ENCODE results near the gene SEMA4D.

The SEMA4D gene

GRCh38 chr9:89539374-89539773, 41.5 kb upstream of the SEMA4D start:
- TF ChIP-seq, protein P1, sequence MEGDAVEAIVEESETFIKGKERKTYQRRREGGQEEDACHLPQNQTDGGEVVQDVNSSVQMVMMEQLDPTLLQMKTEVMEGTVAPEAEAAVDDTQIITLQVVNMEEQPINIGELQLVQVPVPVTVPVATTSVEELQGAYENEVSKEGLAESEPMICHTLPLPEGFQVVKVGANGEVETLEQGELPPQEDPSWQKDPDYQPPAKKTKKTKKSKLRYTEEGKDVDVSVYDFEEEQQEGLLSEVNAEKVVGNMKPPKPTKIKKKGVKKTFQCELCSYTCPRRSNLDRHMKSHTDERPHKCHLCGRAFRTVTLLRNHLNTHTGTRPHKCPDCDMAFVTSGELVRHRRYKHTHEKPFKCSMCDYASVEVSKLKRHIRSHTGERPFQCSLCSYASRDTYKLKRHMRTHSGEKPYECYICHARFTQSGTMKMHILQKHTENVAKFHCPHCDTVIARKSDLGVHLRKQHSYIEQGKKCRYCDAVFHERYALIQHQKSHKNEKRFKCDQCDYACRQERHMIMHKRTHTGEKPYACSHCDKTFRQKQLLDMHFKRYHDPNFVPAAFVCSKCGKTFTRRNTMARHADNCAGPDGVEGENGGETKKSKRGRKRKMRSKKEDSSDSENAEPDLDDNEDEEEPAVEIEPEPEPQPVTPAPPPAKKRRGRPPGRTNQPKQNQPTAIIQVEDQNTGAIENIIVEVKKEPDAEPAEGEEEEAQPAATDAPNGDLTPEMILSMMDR (IDR thresholded peaks at IDR 0.05) = no peak

DNA sequence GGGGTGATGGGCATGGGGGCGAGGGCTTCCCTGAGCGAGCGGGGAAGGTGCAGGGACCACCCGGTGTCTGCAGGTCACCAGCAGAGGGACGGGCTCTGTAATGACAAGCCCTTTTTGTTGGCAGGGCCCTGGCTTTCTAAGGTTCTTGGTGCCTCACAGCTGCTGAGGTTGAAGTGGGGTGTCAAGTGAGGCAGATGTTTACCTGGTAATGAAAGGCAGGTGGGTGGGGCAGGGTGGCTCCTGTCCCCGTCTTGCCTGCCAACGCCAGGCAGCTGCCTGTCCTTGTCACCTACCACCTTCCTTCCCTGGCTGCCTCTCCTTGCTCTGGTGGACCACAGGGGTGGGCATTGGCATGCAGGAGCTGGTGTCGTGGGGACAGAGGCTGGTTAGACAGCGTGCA, 41.0 kb upstream of the SEMA4D start:
- TF ChIP-seq, protein P1 (IDR thresholded peaks at IDR 0.05) = no peak

DNA sequence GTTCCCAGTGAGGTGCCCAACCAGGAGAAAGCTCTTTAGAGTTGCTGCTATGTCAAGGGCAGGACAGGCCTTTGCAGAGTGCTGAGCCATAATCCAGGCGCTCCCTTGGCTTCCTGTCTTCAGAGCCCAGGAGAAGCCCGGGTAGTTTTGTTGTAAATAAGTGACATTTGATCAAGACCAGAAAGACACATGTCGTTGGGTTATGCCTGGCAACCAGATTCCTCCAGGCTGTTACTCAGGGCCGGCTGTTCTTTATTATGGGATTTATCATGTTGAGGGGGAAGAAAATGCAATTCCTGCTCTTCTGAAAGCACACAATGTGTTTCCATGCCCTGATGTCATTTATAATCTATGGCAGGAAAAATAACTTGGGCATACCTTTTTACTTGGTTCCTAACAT, 39.3 kb upstream of the SEMA4D start:
- TF ChIP-seq, protein P1 (IDR thresholded peaks at IDR 0.05) = no peak

- TF ChIP-seq, protein P1 (IDR thresholded peaks at IDR 0.05) = no peak
These were observed 38.7 kb upstream of the SEMA4D start for GRCh38 chr9:89536600-89536999.

DNA sequence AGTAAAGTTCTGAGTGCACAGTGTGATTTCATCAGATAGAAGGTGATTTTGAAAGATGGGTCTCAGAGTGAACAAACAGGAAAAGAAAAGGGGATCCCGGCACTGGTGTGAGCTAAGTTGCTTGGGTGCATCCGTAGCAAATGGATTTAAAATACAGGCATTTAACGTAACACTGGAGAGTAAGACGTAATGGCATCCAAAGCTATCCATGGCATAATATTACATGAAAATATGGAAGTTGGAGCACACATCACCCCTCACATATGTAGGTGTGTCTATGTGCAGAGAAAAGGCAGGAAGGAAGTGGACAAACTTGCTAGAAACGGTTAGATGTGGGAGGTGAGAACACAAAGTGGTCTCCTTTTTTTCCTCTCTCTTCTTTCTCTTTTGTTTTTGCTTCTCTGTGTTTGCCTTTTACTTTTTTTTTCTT, 38.2 kb upstream of the SEMA4D start:
- TF ChIP-seq, protein P1 (IDR thresholded peaks at IDR 0.05) = no peak

DNA sequence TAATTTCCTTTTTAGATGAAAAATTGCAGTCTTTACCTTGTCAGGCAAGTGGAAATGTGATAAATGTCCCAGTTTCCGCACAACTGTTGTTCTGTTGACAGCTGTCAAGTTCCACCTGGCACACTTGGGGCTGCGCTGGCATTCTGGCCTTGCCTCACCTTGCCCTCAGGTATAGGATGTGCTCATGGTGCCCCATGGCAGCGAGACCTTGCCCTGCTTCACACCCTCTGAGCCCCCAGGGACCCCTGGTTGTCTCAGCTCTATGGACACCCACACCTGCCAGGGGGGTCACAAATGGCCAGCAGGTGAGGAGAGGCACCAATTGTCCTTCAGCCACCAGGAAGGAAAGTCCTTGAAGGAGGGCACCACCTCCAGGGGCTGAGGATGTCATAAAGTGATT, 37.5 kb upstream of the SEMA4D start:
- TF ChIP-seq, protein P1 (IDR thresholded peaks at IDR 0.05) = no peak

- TF ChIP-seq, protein P1 (IDR thresholded peaks at IDR 0.05) = no peak
These were observed 36.8 kb upstream of the SEMA4D start for GRCh38 chr9:89534515-89535287.
